T-cell (primary cell): ENCODE data around the gene RBM20. TPM values are rescaled to one million over a fixed set of nuclear protein-coding genes. Genes with fewer than 3 reads are reported as not detected.
"Not testable (repeated sequence)": the region's sequence is repeated elsewhere in the genome, so short reads cannot be mapped to it uniquely, and the experiment has no call there.

Experiments
- ATAC-seq, 4 experiments: fragments of 200-7000 bp in 3 of 4; fragments of 150-1000 bp in 1 of 4; cut with Tn5 transposase; replicated peaks in 1 of 4; 1 replicate in 3 of 4; 2 replicates in 1 of 4; pipeline ENCODE4 v1.10.0; 2021; ENCODE audit warnings: moderate library complexity in 3 of 4, mild to moderate bottlenecking in 2 of 4, moderate number of reproducible peaks in 1 of 4
- CTCF ChIA-PET, 2 donors: fragments of 300-600 bp; sonication (Branson Sonifier 250); formaldehyde crosslinking; loops; one replicate each; lab custom pipeline; 2022; ENCODE audit warnings: antibody characterized with exemption in 2 of 2; lab: Charles Lee
- POLR2A ChIA-PET, 2 donors: fragments of 300-600 bp; sonication (Branson Sonifier 250); formaldehyde crosslinking; loops; one replicate each; lab custom pipeline; 2022; ENCODE audit warnings: antibody characterized with exemption in 2 of 2; lab: Charles Lee
- DNase-seq, 35 experiments: peaks; one replicate each; pipeline versions ENCODE4 v3.0.0 to v3.0.0-alpha.2; 2013 to 2023
- H3K27ac ChIP-seq: one replicate; pipeline ENCODE4 v1.5.1; 2013; ENCODE audit warnings: low read length
- H3K27me3 ChIP-seq, 2 experiments: replicated peaks in 1 of 2; 1 replicate in 1 of 2; 2 replicates in 1 of 2; pipeline versions ENCODE4 v1.6.1 to v1.7.0; 2013; ENCODE audit warnings: low read length in 1 of 2, mixed read lengths in 1 of 2; ENCODE audit not compliant: control insufficient read depth in 2 of 2, insufficient read depth in 2 of 2; ENCODE audit errors: extremely low read depth in 1 of 2
- H3K36me3 ChIP-seq, 2 donors: 1 replicate in 1 of 2; 2 replicates in 1 of 2; pipeline versions ENCODE4 v1.6.1 to v1.7.0; 2013; ENCODE audit warnings: low read length in 1 of 2; ENCODE audit not compliant: control insufficient read depth in 2 of 2, insufficient read depth in 1 of 2; ENCODE audit errors: extremely low read depth in 1 of 2
- H3K4me1 ChIP-seq, 2 experiments: 1 replicate in 1 of 2; 2 replicates in 1 of 2; pipeline versions ENCODE4 v1.6.1 to v1.7.0; 2013; ENCODE audit warnings: low read length in 2 of 2, mixed read lengths in 1 of 2; ENCODE audit not compliant: insufficient read depth in 2 of 2, control insufficient read depth in 1 of 2; ENCODE audit errors: extremely low read depth in 1 of 2
- H3K4me3 ChIP-seq, 2 donors: 1 replicate in 1 of 2; 2 replicates in 1 of 2; pipeline versions ENCODE4 v1.5.1 to v1.7.0; 2013; ENCODE audit warnings: mild to moderate bottlenecking in 2 of 2, low read length in 1 of 2, moderate library complexity in 1 of 2; ENCODE audit not compliant: control insufficient read depth in 1 of 2; ENCODE audit errors: extremely low read depth in 1 of 2
- H3K9me3 ChIP-seq: 2 replicates; pipeline ENCODE4 v1.7.0; 2013
- H3K27ac Mint-ChIP-seq, 2 donors: one replicate each; pipeline ENCODE4 v1.8.0; 2020 to 2021; ENCODE audit warnings: mild to moderate bottlenecking in 2 of 2, mixed read lengths in 2 of 2
- H3K27me3 Mint-ChIP-seq, 2 donors: one replicate each; pipeline ENCODE4 v1.8.0; 2021 to 2022; ENCODE audit warnings: mixed read lengths in 2 of 2
- H3K36me3 Mint-ChIP-seq: one replicate; pipeline ENCODE4 v1.8.0; 2021; ENCODE audit warnings: mixed read lengths
- H3K4me1 Mint-ChIP-seq, 3 donors: one replicate each; pipeline ENCODE4 v1.8.0; 2020 to 2022; ENCODE audit warnings: mixed read lengths in 3 of 3, mild to moderate bottlenecking in 1 of 3
- H3K4me3 Mint-ChIP-seq, 3 donors: one replicate each; pipeline ENCODE4 v1.8.0; 2020 to 2022; ENCODE audit warnings: mild to moderate bottlenecking in 3 of 3, mixed read lengths in 3 of 3, moderate library complexity in 3 of 3
- H3K9me3 Mint-ChIP-seq, 3 donors: one replicate each; pipeline ENCODE4 v1.8.0; 2020 to 2022; ENCODE audit warnings: mixed read lengths in 3 of 3
- WGBS: methylation state at CpG from one replicate; pipeline ENCODE4 v1.1.5; 2013; ENCODE audit warnings: missing lambda C conversion rate; ENCODE audit not compliant: insufficient coverage; 5-methylcytosine and 5-hydroxymethylcytosine counted together
- total RNA-seq, 35 experiments: library from RNA in 6 of 35; stranded (reverse) in 6 of 35; fragments of 120-200 nt in 1 of 35; gene quantifications; one replicate each; pipeline versions ENCODE4 v1.2.1 to v1.2.4 and lab custom pipeline; 2013 to 2026

The RBM20 gene
- total RNA-seq, 5 donors from 2014 or later (not counting 1 experiment from before 2014, with no cell fraction given) = 0.09 to 3.0 (median 0.33) TPM

DNA sequence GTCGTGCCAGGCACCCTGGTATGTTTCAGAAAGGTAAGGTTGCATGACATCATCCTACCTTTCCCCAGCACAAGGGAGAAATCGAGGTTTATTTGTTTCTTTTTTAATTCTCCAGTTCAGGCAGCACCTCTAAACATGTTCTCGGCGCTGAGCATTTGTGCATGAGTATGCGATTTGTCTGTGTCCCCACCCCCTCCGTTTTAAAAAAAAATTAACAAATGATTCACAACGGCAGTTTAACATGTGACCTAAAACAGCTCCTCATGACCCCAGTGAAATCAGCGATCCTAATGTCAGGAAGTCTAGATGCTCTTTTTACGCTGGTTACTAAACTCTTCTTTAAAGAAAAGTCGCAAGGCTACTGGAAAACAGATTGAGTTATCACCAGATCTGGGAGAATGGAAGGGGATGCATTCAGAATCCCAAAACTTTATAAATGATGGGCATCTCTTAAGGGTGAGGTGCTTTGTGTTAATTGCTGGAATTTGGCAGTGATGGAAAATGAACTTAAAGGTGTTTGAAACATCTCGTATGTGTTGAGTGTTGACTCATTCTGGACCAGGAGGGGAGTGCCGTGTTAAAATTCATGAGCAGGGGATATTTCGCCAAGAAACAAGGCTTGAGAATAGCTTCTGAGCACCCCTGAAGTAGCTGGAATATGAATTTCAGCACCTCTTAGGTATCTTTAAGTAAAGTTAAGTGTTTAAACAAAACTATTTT lies 120.8 kb downstream of the RBM20 start:
- Histone ChIP-seq H3K9me3 (no peaks in the 10 kb centered on the region), H3K4me1 (no peaks in the 10 kb centered on the region), H3K36me3 (no peaks in the 10 kb centered on the region), H3K4me3 (no peak overlapping the region), H3K27ac (no peak overlapping the region), H3K27me3 (peaks cover 0 to 7% of the 10 kb centered on the region in 2 experiments)
- ATAC-seq (no peak), DNase-seq (no peak)
- WGBS = 80% methylated on average over 8 of the region's 13 CpGs
- peaks cover 0 to 3% of the 10 kb centered on the region in 2 donors for H3K27me3 Mint-ChIP-seq
- no peak overlapping the region for H3K4me3 Mint-ChIP-seq
- ChIA-PET CTCF (no interaction called here), POLR2A (interaction anchor here (0.6 to 0.7 kb wide), 2 partner anchors 28 to 53 kb away, joined by 3 read pairs; no protein-coding TSS in a partner anchor)
- no peaks in the 10 kb centered on the region for H3K9me3 Mint-ChIP-seq
- no peaks in the 10 kb centered on the region for H3K36me3 Mint-ChIP-seq
- peaks cover 0 to 2% (median 0%) of the 10 kb centered on the region in 3 donors for H3K4me1 Mint-ChIP-seq
- H3K27ac Mint-ChIP-seq = no peak overlapping the region

DNA sequence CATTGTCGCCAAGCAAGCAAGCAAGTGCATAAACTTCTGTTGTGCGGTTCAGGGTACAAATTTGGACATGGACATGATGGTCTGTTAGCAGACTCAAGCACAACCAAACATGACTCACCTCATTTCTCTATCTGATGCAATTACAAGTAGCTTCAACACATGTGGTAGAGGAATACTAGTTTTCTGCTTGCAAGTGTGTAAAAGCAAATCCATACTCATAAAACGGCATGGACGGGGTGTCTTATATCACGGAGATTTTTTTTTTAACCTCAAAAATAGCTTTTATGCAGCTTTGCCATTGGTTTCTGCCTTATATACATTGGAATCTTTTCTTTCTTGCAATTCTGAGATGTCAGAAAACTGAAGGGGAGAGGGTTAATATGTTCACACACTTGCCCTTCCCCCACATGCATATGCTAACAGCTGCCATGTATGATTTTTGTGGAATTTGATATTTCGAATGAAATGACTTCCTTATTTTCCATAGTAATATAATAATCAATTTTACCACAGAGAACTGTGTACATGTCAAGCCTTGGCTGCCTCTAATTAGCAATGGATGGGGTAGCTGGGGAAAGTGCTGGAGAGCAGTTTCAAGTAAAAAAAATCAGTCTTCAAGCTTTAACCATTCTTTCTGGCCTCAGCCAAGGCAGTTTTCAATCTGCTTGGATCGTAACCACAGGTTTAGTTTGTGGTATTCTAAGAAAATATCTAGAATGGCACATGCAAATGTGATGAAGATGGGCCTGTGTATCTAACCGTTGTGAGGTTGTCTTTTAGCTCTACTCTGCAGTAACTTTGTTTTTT lies 121.6 kb downstream of the RBM20 start:
- peaks cover 0 to 7% of the 10 kb centered on the region in 2 experiments for H3K27me3 ChIP-seq
- no peak for DNase-seq
- no peaks in the 10 kb centered on the region for H3K4me1 ChIP-seq
- Mint-ChIP-seq H3K27ac (no peak overlapping the region), H3K27me3 (peaks cover 0 to 3% of the 10 kb centered on the region in 2 donors), H3K4me3 (no peak overlapping the region), H3K36me3 (no peaks in the 10 kb centered on the region), H3K4me1 (peaks cover 0 to 2% (median 0%) of the 10 kb centered on the region in 3 donors), H3K9me3 (no peaks in the 10 kb centered on the region)
- ATAC-seq = no peak
- H3K36me3 ChIP-seq = no peaks in the 10 kb centered on the region
- no peaks in the 10 kb centered on the region for H3K9me3 ChIP-seq
- ChIA-PET POLR2A (interaction anchor here (0.6 to 0.7 kb wide), 4 partner anchors 15 to 52 kb away, joined by 3 read pairs; no protein-coding TSS in a partner anchor), CTCF (interaction anchor here in 1 of 2 donors (0.6 kb wide), 1 partner anchor 147 kb away, joined by 4 read pairs; no protein-coding TSS in a partner anchor)
- WGBS = 61% methylated on average over 4 of the region's 8 CpGs
- no peak overlapping the region for H3K27ac ChIP-seq
- H3K4me3 ChIP-seq = no peak overlapping the region

DNA sequence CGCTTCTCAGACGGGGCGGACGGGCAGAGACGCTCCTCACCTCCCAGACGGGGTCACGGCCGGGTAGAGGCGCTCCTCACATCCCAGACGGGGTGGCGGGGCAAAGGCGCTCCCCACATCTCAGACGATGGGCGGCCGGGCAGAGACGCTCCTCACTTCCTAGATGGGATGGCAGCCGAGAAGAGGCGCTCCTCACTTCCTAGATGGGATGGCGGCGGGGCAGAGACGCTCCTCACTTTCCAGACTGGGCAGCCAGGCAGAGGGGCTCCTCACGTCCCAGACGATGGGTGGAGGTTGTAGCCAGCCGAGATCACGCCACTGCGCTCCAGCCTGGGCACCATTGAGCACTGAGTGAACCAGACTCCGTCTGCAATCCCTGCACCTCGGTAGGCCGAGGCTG lies 123.5 kb downstream of the RBM20 start:
- ATAC-seq, H3K36me3 ChIP-seq, CTCF ChIA-PET, H3K4me3 ChIP-seq, DNase-seq, H3K27me3 ChIP-seq, POLR2A ChIA-PET, H3K27me3 Mint-ChIP-seq, H3K27ac Mint-ChIP-seq, H3K27ac ChIP-seq, H3K36me3 Mint-ChIP-seq, H3K9me3 Mint-ChIP-seq, H3K9me3 ChIP-seq, H3K4me1 ChIP-seq, H3K4me3 Mint-ChIP-seq, H3K4me1 Mint-ChIP-seq: not testable (repeated sequence)
- 98% methylated on average over 9 of the region's 29 CpGs for WGBS

DNA sequence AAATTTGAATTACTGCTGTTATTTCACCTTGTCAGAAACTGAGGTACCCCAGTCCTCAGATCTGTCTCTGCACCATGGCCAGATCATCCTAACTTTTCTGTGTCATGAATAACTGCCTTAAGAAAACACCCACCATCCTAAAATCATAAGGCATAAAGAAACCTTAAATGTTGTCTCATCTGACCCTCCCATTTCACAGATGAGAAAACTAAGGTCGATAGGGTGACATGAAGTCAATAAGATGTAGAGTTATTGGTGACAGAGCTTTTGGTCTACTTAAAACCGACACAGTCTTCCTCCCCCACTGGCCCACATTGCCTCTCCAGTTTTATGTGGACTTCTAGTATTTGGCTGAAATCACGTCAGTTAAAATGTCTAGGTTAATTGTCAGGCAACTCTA lies 126.1 kb downstream of the RBM20 start:
- Mint-ChIP-seq H3K27me3 (no peaks in the 10 kb centered on the region), H3K4me3 (no peak overlapping the region), H3K4me1 (peaks cover 0 to 23% (median 17%) of the 10 kb centered on the region in 3 donors), H3K27ac (no peak overlapping the region), H3K9me3 (no peaks in the 10 kb centered on the region), H3K36me3 (no peaks in the 10 kb centered on the region)
- ChIA-PET CTCF (interaction anchor here in 1 of 2 donors (0.5 kb wide), 1 partner anchor 128 kb away, joined by 3 read pairs; no protein-coding TSS in a partner anchor), POLR2A (no interaction called here)
- DNase-seq = no peak
- no peaks in the 10 kb centered on the region for H3K9me3 ChIP-seq
- WGBS = no CpG with 5 or more reads among the region's 3 CpGs
- no peaks in the 10 kb centered on the region for H3K27me3 ChIP-seq
- no peak overlapping the region for H3K27ac ChIP-seq
- ATAC-seq = no peak
- no peaks in the 10 kb centered on the region for H3K4me1 ChIP-seq
- no peaks in the 10 kb centered on the region for H3K36me3 ChIP-seq
- H3K4me3 ChIP-seq = no peak overlapping the region

DNA sequence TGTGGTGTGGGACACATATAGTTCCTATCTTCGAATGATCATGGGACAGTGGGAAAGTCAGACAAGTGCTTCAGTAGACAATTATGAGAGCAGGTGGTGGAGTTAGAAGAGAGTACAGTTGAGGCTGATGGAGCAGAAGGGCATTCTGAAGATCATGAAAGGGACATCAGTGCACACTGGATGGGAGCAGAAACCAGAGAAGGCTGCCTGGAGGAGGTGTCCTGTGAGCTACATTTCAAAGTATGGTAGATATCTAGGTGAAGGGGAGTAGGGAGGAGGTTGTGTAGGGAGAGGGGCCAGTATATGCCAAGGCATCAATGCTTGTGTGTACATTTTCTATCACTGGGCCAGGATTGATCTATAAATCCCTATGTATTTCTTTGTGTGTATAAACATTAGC lies 127.3 kb downstream of the RBM20 start:
- H3K27ac ChIP-seq = no peak overlapping the region
- ATAC-seq (no peak), DNase-seq (no peak)
- peaks cover 0 to 22% (median 17%) of the 10 kb centered on the region in 3 donors for H3K4me1 Mint-ChIP-seq
- H3K9me3 Mint-ChIP-seq = no peaks in the 10 kb centered on the region
- no peak overlapping the region for H3K4me3 ChIP-seq
- 86% methylated on average over 1 of the region's 1 CpG for WGBS
- no peaks in the 10 kb centered on the region for H3K36me3 Mint-ChIP-seq
- ChIA-PET CTCF (no interaction called here), POLR2A (no interaction called here)
- no peaks in the 10 kb centered on the region for H3K27me3 Mint-ChIP-seq
- H3K27ac Mint-ChIP-seq = no peak overlapping the region
- H3K4me1 ChIP-seq = no peaks in the 10 kb centered on the region
- H3K4me3 Mint-ChIP-seq = no peak overlapping the region
- no peaks in the 10 kb centered on the region for H3K9me3 ChIP-seq
- H3K27me3 ChIP-seq = no peaks in the 10 kb centered on the region
- no peaks in the 10 kb centered on the region for H3K36me3 ChIP-seq

DNA sequence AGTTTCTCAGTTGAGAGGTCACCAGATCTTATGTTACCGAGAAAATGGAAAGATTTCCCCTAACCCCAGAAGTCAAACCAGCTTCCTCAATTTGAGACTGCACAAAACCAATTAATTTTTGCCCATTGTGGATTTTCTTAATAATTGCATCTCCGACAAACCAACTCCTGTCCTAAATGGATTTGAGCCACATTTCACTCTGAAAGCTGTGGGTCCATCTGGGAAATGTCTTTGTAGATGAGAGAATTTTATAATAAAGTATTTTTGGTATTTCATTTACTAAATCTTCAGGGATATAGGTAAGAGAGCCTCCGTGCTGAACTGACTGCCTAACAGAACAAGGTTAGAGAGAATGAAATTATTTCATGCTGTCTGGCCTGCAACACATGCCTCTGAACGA lies 127.9 kb downstream of the RBM20 start:
- H3K27me3 ChIP-seq = no peaks in the 10 kb centered on the region
- H3K9me3 ChIP-seq = no peaks in the 10 kb centered on the region
- H3K9me3 Mint-ChIP-seq = no peaks in the 10 kb centered on the region
- no peak for DNase-seq
- ChIA-PET CTCF (no interaction called here), POLR2A (no interaction called here)
- H3K36me3 ChIP-seq = no peaks in the 10 kb centered on the region
- H3K4me3 Mint-ChIP-seq = no peak overlapping the region
- no peak for ATAC-seq
- H3K36me3 Mint-ChIP-seq = no peaks in the 10 kb centered on the region
- no peak overlapping the region for H3K27ac ChIP-seq
- no peak overlapping the region for H3K4me3 ChIP-seq
- H3K4me1 ChIP-seq = peaks cover 0 to 1% of the 10 kb centered on the region in 2 experiments
- H3K27ac Mint-ChIP-seq = no peak overlapping the region
- H3K27me3 Mint-ChIP-seq = no peaks in the 10 kb centered on the region
- H3K4me1 Mint-ChIP-seq = peaks cover 0 to 22% (median 17%) of the 10 kb centered on the region in 3 donors
- WGBS = 100% methylated on average over 1 of the region's 4 CpGs
